AG08395 (cell line): ENCODE results near the gene RAB20.
"Not testable (repeated sequence)": the region's sequence is repeated elsewhere in the genome, so short reads cannot be mapped to it uniquely, and the experiment has no call there.

Experiments used
- DNase-seq: peaks from one replicate; pipeline ENCODE4 v3.0.0; 2012; ENCODE audit warnings: mixed read lengths, low spot score

Gene RAB20

GRCh38 chr13:110575322-110576069, 14.0 kb upstream of the RAB20 start:
- peak; percentile 53 for DNase-seq

GRCh38 chr13:110574161-110574560, 12.6 kb upstream of the RAB20 start:
- no peak for DNase-seq

GRCh38 chr13:110572778-110573118, 11.2 kb upstream of the RAB20 start:
- no peak for DNase-seq

GRCh38 chr13:110571896-110572777, 10.6 kb upstream of the RAB20 start:
- DNase-seq: no peak

- DNase-seq: no peak
These were observed 9.4 kb upstream of the RAB20 start for GRCh38 chr13:110570886-110571285.

- DNase-seq: not testable (repeated sequence)
These were observed 8.4 kb upstream of the RAB20 start for GRCh38 chr13:110569962-110570361.

- no peak for DNase-seq
These were observed 7.1 kb upstream of the RAB20 start for GRCh38 chr13:110568612-110569011.

GRCh38 chr13:110566171-110566570, 4.6 kb upstream of the RAB20 start:
- no peak for DNase-seq

- no peak for DNase-seq
These were observed 3.8 kb upstream of the RAB20 start for GRCh38 chr13:110565296-110565695.

GRCh38 chr13:110564472-110564985, 3.0 kb upstream of the RAB20 start:
- no peak for DNase-seq

- no peak for DNase-seq
These were observed 1.9 kb upstream of the RAB20 start for GRCh38 chr13:110563463-110563774.

- no peak for DNase-seq
These were observed 1.4 kb upstream of the RAB20 start for GRCh38 chr13:110562696-110563462.

GRCh38 chr13:110562036-110562597, 595 bp upstream of the RAB20 start:
- no peak for DNase-seq

- DNase-seq: no peak
These were observed 750 bp downstream of the RAB20 start for GRCh38 chr13:110560601-110561343.

GRCh38 chr13:110559986-110560385, 1.5 kb downstream of the RAB20 start:
- DNase-seq: no peak

- DNase-seq: peak; percentile 66
These were observed 2.0 kb downstream of the RAB20 start for GRCh38 chr13:110559429-110559943.

GRCh38 chr13:110557610-110558305, 3.8 kb downstream of the RAB20 start:
- no peak for DNase-seq

- DNase-seq: no peak
These were observed 4.4 kb downstream of the RAB20 start for GRCh38 chr13:110557082-110557481.

GRCh38 chr13:110556224-110556606, 5.3 kb downstream of the RAB20 start:
- DNase-seq: no peak

- DNase-seq: no peak
These were observed 5.8 kb downstream of the RAB20 start for GRCh38 chr13:110555601-110556223.
